GM15510 (cell line): ENCODE data around the gene GGNBP2.
A peak's percentile ranks its signal among the peaks of the same experiment; 100 is the strongest.

Experiments used
- POLR2A ChIP-seq: IDR thresholded peaks from 3 replicates; pipeline ENCODE4 v1.6.1; 2011; ENCODE audit warnings: borderline replicate concordance; ENCODE audit not compliant: insufficient read length; ENCODE audit errors: extremely low read depth

The GGNBP2 gene

DNA sequence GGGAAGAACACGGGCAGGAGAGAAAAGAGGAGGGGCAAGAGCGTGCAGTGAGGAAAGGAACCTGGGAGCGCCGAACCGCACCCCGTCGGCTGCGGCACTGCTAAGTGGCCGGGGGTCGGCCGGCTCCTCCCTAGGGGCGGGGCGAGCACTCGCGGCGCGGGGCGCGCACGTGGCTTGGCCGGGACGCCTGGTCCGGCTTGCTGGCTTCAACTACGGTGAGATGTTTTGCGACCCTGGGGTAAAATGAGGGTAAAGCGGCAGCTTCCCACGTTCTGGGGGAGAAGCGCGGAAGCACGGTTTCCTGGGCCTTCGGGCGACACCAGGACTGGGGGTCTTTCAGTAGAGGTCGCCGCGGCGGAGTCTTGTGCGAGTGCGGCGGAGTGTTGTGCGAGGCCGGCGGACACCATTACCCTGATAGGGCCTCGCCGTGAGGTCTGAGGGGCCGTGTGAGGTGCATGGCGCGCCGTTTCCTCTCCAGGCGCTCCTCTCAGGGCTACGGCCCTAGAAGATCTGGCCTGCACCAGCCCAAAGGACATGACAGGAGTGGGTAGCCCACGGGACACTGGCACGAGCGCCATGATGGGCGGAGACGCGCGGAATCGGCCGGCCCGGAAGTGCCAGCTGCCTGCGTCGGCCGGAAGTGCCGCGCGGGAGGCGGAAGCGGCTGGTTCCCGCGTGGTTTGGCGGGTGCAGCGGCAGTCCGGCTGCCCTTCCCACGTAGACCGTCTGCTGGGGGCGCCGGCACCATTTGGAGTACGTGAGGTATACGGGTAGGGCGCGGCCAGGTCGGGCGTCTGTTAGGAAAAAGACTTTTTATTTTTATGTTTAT, 9.7 kb upstream of the GGNBP2 start, which contains the start of the genes MYO19 and PIGW:
MYO19 (minus strand) TSS at position 29 of the 829 bp plus-strand sequence. CDS start 2,330 bp downstream, outside the sequence.
PIGW (plus strand) TSS at position 148 of the 829 bp plus-strand sequence. CDS start 2,115 bp downstream, outside the sequence.
- TF ChIP-seq POLR2A, result peak; percentile 90

DNA sequence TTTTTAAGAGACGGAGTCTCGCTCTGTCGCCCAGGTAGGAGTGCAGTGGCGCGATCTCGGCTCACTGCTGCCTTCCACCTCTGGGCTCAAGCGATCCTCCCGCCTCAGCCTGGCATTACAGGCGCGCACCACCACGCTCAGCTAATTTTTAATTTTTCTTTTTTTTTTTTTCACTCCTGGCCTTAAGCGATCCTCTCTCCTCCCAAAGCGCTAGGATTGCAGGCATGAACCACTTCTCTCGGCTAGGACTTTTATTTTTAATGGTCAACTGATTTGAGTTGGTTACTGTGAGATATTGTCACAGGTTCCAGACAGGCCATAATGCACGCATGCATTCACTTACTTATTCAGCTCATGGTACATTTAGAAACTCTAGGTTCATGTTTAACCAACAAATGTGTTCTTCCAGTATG, 9.0 kb upstream of the GGNBP2 start:
- no peak for TF ChIP-seq POLR2A

DNA sequence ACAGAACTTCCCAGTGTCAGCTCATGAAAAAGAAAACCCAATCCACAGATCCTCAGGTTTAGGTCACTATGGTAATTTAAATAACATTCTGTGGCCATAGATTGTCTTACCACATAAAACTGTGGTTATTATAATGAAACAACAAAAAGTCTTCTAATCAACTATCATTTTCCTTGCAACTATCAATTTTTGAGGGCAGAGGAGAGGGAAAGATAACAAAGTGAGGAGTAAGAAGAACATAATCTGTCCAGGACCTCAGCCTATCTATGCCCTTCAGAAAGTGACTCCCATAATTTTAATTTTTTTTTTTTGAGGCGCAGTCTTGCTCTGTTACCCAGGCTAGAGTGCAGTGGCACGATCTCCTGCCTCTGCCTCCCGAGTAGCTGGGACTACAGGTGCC, 4.0 kb upstream of the GGNBP2 start:
- no peak for TF ChIP-seq POLR2A

DNA sequence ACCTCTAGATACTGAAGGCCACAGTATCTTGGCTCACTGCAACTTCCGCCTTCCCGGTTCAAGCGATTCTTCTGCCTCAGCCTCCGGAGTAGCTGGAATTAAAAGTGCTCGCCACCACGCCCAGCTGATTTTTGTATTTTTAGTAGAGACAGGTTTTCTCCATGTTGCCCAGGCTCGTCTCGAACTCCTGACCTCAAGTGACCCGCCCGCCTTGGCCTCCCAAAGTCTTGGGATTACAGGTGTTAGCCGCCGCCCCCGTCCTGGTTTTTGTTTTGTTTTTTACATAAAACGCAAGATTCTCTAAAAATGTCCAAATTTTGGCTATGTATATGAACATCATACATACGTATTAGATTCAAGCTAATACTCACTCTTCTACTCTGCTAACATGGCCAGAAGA, 2.0 kb upstream of the GGNBP2 start:
- TF ChIP-seq POLR2A, result no peak

DNA sequence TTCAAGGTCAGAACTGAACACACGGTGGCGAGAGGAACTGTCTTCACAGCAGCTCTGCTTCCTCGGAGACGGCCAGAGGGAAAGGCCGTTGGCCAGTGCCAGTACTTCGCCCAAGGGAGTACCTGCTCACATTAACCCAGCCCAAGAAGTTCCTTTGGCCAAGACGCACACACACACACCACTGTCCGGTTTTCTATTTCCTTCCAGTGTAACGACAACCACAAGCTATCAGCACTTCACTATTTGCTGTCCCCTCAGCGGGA, 744 bp upstream of the GGNBP2 start:
- no peak for TF ChIP-seq POLR2A

DNA sequence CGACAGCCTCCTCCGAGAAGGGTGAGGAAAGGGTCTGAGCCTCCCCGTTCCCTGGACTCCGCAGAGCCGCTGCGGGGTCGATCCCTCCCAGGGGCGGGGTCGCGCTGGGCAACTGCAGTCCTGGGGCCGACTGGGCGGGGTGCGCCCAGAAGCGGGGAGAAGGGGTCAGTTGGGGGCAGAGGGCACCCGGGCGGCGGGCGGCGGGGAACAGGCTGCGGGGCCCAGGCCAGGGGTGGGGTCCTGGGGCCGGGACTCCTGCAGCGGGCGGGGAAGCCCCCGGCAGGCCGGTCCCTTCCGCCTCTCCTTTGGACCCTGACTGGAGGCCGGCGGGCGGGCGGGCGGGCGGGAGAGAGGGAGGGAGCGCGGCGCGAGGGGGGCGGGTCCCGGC, 352 bp downstream of the GGNBP2 start:
- TF ChIP-seq POLR2A, result no peak

DNA sequence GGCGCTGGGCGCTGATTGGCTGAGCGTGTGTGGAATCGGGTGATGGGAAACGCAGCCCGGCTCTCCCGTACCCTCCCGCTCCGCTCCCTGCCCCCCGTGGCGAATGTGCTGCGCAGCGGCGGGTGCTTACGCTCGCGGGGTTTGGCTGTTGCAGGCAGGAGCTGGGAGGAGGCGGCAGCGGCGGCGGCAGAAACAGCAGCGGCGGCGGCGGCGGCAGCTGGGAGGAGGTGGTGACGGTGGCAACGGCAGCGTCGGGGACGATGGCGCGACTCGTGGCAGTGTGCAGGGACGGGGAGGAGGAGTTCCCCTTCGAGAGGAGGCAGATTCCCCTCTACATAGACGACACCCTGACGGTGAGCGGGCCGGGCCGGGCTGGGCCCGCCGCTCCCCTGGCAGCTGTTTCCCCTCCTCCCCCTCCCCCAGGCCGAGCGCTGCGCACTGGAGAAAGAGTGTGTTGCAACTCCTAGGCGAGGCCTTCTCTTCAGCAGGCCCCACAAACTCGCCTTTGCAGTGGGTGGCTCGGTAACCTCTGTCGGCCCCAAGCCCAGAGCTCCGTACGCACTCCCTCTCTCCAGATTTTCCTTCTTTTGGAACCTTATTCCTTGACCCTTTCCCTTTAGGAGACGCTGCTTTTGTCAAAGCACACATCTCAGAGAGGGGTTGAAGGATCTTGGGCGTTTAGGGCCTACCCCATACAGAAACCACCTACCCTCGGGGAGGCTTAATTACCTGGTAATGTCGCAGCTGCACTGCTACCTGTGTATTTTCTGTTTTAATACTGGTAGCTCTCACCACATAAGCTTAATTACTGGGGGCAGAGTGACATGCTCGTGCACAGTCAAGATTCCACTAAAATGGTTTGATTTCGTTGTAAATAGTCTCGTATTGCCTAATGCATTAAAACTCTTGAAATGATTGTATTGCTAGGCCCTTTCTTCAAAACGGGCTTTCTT, 1.0 kb downstream of the GGNBP2 start:
- TF ChIP-seq POLR2A, result peak; percentile 80

DNA sequence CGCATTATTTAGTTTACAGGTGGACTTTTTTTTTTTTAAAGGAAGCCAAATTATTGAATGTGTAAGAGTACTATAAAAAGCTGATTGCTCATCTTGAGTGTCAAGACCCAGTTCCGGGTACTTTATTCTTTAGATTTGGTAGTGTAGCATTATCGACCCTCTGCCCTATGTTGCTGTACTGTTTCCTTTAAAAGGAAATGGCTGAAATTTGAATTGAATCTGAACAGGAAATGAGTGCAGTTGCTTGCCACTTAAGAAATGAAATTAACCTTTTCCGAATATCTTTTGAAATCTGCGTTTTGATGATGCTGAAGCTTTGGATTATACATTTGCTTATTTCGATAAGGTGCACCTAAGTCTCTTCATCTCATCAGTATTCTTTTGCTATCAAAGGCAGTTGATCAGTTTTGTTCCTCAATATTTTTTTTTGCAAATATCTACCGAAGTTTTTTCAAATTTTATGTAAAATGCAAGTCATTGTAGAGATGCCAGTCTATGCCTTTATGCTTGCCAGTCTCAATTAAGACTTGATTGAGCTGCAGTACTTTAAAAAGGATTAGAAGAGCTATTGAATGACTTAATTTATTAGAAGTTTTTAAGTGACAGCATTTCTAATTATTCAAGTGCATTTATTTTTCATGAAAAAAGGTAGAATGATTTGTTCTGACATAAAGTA, 1.8 kb downstream of the GGNBP2 start:
- no peak for TF ChIP-seq POLR2A

DNA sequence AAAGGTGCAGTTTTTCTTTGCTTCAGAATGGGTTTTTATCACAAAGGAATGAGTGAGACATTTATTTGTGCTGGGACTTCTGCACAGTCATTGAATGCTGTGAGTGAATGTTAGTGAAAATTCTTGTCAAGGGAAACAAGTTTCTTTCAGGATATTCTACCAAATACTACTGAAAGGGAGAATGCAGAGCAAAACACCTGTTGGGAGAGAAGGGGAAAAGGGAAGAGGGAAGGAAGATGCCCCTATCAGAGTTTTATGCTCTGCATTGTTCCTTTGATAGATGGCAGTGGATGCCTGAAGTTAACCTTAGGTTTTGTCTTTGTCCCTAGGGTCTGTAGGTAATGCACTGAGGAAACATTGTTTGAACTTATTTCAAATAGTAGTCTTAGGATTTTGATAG, 3.1 kb downstream of the GGNBP2 start:
- no peak for TF ChIP-seq POLR2A

DNA sequence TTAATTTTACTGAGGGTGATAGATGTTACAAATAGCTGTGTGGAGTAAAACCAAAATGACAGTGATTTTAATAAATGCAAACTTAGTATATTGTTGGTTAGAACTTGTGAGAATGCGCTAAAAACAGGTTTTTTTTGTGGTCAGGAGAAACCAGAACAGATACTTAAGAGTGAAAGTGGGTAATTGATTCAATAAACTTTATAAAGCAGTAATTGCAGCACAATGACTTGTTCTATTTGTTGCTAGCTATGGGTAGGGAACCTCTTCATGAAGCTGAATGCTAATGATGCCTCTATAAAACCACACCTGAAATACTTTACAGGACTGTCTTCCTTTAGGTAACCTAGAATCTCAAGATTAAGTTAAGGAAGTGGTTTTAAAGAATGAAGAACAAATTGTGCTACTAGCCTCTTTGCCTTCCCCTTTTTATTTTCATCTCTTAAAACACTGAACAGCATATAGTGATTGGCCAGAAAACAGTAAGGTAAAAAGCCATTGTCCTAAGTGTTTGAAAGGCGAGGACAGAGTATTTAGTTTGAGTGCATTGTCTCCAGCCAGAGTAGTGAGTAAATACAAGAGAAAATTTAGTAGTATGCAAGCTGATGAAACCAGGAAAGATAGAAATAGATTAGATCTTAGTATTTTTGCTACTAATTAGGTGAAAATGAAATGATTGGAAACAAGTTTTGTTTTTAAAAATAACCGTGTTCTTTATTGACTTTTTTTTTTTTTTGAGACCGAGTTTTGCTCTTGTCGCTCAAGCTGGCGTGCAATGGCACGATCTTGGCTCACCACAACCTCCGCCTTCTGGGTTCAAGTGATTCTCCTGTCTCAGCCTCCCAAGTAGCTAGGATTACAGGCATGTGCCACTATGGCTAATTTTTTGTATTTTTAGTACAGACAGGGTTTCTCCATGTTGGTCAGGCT, 6.0 kb downstream of the GGNBP2 start:
- no peak for TF ChIP-seq POLR2A

DNA sequence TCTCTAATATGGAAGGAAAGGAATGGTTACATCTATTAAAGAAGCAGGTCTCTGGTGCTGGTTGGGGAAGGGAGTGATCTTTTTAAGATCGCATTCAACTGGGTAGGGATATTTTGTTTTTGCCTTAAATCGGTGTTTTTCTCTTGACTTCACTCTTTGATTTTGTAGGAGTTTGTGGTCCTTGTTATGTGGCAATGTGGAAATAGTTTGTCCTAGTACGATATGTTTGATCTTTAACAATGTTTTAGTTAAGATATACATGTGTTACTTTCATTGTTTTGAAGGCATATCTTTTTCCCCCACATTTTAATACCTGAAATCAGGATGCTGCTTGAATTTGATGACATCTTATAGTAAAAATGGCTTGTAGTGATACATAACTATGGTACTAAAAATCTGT, 8.7 kb downstream of the GGNBP2 start:
- no peak for TF ChIP-seq POLR2A

DNA sequence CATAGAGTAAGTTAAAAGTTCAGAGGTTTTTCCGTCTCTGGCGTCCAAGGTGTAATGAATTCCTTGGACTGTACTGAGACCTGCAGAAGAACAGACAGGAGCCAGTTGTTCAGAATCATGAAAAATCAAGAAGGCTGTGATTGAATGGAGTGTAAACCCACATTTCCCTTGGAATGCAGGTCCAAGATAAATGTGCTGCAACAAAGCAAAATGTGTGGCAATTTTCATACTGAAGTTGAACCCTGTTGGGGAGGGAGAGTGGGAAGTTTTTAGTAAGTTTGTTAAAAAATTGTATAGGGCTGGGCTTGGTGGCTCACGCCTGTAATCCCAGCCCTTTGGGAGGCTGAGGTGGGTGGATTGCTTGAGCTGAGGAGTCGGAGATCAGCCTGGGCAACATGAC, 21.4 kb downstream of the GGNBP2 start:
- no peak for TF ChIP-seq POLR2A

DNA sequence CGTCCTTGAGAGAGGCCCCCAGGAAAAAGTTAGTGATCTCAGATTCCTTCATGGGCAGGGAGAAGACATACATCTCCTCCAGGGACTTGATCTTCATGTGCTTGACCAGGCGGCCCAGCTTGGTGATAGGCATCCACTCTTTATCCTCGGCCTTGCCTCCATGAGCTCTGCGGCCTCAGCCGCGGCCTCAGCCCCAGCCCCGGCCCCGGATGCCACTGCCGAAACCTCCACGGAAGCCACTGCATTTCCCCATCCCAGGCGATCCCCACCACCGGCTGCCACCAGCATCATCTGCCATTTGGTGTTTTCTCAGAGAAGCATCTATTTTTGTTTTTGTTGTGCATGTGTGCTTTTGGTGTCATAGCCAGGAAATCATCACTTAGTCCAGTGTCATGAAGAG, 30.3 kb downstream of the GGNBP2 start:
- no peak for TF ChIP-seq POLR2A

DNA sequence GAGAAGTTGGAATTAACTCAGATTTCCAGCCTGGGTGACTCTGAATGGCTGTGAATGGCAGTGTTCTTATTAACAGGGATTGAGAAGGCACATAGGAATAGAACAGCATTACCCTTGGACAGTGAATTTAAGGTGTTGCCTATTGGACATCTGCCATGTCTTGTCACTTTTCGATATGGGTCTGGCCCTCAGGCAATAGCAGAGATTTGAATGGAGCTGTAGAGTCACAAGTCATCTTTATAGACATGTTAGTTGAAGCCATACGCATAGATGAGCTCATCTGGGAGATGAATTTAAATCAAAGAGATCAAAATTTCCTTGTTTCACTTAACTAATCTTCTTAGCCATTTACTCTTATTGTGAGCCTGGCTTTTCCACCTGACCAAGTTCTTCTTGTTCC, 32.1 kb downstream of the GGNBP2 start:
- no peak for TF ChIP-seq POLR2A
